Adrenal gland (tissue), 5 donors: ENCODE results near the gene RNFT1.

Experiments
- CTCF ChIP-seq, 6 experiments: fragments of 450-650 bp in 4 of 6; fragments of 200-600 bp in 2 of 6; sonication (generic) in 1 of 6; IDR thresholded peaks; 1 replicate in 5 of 6; 2 replicates in 1 of 6; pipeline versions ENCODE4 v1.5.1 to v1.8.0; 2016 to 2021; ENCODE audit warnings: antibody characterized with exemption in 6 of 6, mild to moderate bottlenecking in 2 of 6, moderate library complexity in 1 of 6
- POLR2A ChIP-seq, 2 donors: fragments of 450-650 bp; IDR thresholded peaks; one replicate each; pipeline ENCODE4 v1.6.1; 2017; ENCODE audit warnings: antibody characterized with exemption in 2 of 2, mild to moderate bottlenecking in 2 of 2, moderate library complexity in 1 of 2
- donor health status: DM: no; HTN: no; CAD: no.

GRCh38 chr17:59941131-59941530 is 23.4 kb downstream of the RNFT1 start:
- TF ChIP-seq CTCF (IDR thresholded peaks at IDR 0.05) (no peak), POLR2A (IDR thresholded peaks at IDR 0.05) (no peak)
